ENCODE measurements around the gene CSRNP3.

- no peak for TF ChIP-seq CTCF (IDR thresholded peaks at IDR 0.05)
- no peak for TF ChIP-seq EP300 (IDR thresholded peaks at IDR 0.05; ENCODE audit: low read depth)
- TF ChIP-seq POLR2A (IDR thresholded peaks at IDR 0.05), result no peak
- no peak for TF ChIP-seq POLR2AphosphoS5 (IDR thresholded peaks at IDR 0.05)
These were observed 160.7 kb downstream of the CSRNP3 start for GRCh38 chr2:165630236-165630635.
